ENCODE results near the gene NEURL1B. TPM values are rescaled to one million over a fixed set of nuclear protein-coding genes. Genes with fewer than 3 reads are reported as not detected.

NEURL1B gene
- polyA plus RNA-seq, 1 donor (not counting 4 experiments of a cell fraction or from before 2014, with no cell fraction given), result 0.43 TPM

DNA sequence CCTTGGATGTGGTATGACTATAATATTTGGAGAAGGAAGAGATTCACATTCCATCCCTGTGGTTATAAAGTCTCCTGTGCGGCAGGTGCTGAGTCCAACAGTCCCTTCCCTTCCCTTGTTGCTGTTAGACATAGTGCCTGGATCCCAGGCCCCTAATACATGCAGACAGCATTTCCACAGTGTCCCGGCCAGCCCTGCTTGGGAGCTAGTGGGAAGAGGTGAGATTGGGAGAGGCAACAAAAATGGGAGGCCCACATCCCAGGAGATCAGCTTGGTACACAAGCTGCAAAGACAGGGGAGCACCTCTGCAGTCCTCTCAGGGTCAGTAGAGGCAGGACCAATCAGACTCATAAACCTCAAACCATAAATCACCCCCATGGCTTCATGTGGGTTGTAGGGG, 3.3 kb upstream of the NEURL1B start:
- Histone ChIP-seq H3K79me2 (ENCODE audit: control insufficient read depth, insufficient read depth, low read length) (no peaks in the 10 kb centered on the region), H3K27ac (ENCODE audit: control insufficient read depth, insufficient read depth, low read length) (no peak overlapping the region), H3K4me3 (ENCODE audit: control insufficient read depth in 2 of 3, extremely low read depth in 1 of 3, insufficient read depth in 2 of 3, low read depth in 1 of 3, low read length in 3 of 3) (no peak overlapping the region), H3K4me2 (ENCODE audit: control insufficient read depth, extremely low read depth, insufficient read depth, low read depth, low read length) (peak overlapping the region; percentile 74), H3K9me3 (ENCODE audit: control insufficient read depth, low read depth, low read length) (no peaks in the 10 kb centered on the region), H3K9ac (ENCODE audit: control insufficient read depth, extremely low read depth, insufficient read depth, low read length) (no peak overlapping the region), H2AFZ (ENCODE audit: control insufficient read depth, low read length) (no peak overlapping the region), H3K9me1 (ENCODE audit: control insufficient read depth, extremely low read depth, insufficient read depth, low read length) (no peaks in the 10 kb centered on the region), H3K36me3 (ENCODE audit: control insufficient read depth in 2 of 2, extremely low read depth in 1 of 2, insufficient read depth in 2 of 2, low read length in 2 of 2) (no peaks in the 10 kb centered on the region), H4K20me1 (ENCODE audit: control insufficient read depth, extremely low read depth, insufficient read depth, low read length) (no peaks in the 10 kb centered on the region), H3K4me1 (ENCODE audit: control insufficient read depth, extremely low read depth, insufficient read depth, low read length) (peaks cover 18% of the 10 kb centered on the region), H3K27me3 (ENCODE audit: control insufficient read depth, extremely low read depth, insufficient read depth, low read length) (peaks cover 16% of the 10 kb centered on the region)
- no peak for FAIRE-seq
- no peak for DNase-seq (ENCODE audit: low read depth, low spot score)
- dilution Hi-C loops (cut with MboI; ENCODE audit: extremely low pct_ligation_motif_present, low sequenced_read_pairs), result no loop called here
- no peak for TF ChIP-seq EZH2 (IDR thresholded peaks at IDR 0.05; ENCODE audit: low read length)
- TF ChIP-seq, protein P1, sequence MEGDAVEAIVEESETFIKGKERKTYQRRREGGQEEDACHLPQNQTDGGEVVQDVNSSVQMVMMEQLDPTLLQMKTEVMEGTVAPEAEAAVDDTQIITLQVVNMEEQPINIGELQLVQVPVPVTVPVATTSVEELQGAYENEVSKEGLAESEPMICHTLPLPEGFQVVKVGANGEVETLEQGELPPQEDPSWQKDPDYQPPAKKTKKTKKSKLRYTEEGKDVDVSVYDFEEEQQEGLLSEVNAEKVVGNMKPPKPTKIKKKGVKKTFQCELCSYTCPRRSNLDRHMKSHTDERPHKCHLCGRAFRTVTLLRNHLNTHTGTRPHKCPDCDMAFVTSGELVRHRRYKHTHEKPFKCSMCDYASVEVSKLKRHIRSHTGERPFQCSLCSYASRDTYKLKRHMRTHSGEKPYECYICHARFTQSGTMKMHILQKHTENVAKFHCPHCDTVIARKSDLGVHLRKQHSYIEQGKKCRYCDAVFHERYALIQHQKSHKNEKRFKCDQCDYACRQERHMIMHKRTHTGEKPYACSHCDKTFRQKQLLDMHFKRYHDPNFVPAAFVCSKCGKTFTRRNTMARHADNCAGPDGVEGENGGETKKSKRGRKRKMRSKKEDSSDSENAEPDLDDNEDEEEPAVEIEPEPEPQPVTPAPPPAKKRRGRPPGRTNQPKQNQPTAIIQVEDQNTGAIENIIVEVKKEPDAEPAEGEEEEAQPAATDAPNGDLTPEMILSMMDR (optimal IDR thresholded peaks at IDR 0.05 in 1 of 3, IDR thresholded peaks at IDR 0.05 in 1 of 3, conservative IDR thresholded peaks at IDR 0.05 in 1 of 3; ENCODE audit: extremely low read depth in 1 of 3, insufficient read depth in 2 of 3, low read length in 3 of 3), result no peak

DNA sequence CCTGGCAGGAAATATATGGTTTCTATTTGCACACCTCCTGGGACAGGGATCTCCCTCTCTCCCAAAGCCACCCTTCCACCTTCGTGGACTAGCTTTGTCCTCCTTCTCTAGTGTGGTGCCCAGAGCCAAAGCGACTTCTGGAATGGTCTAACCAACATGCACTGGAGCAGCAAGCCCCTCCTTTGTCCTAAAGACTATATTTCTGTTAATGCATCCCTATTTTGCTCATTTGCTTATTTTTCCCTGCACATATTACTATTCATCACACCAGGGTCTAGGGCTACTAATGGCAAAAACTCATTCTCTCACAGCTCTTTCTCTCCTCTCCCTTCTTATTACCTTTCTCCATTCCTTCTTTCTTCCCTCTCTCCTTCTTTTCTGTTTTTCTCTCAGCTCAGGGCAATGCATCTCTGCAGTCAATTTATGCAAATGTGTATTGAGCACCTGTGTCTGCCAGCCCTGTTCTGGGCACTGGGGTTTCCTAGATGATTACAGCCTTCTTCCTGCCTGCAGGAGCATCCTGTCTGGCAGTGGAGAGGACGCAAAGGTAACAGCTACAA, 2.8 kb upstream of the NEURL1B start:
- Histone ChIP-seq H3K9ac (ENCODE audit: control insufficient read depth, extremely low read depth, insufficient read depth, low read length) (no peak overlapping the region), H3K36me3 (ENCODE audit: control insufficient read depth in 2 of 2, extremely low read depth in 1 of 2, insufficient read depth in 2 of 2, low read length in 2 of 2) (no peaks in the 10 kb centered on the region), H3K4me2 (ENCODE audit: control insufficient read depth, extremely low read depth, insufficient read depth, low read depth, low read length) (no peak overlapping the region), H3K4me1 (ENCODE audit: control insufficient read depth, extremely low read depth, insufficient read depth, low read length) (peaks cover 18% of the 10 kb centered on the region), H3K9me1 (ENCODE audit: control insufficient read depth, extremely low read depth, insufficient read depth, low read length) (no peaks in the 10 kb centered on the region), H3K27me3 (ENCODE audit: control insufficient read depth, extremely low read depth, insufficient read depth, low read length) (peaks cover 21% of the 10 kb centered on the region), H3K27ac (ENCODE audit: control insufficient read depth, insufficient read depth, low read length) (no peak overlapping the region), H3K9me3 (ENCODE audit: control insufficient read depth, low read depth, low read length) (no peaks in the 10 kb centered on the region), H2AFZ (ENCODE audit: control insufficient read depth, low read length) (no peak overlapping the region), H3K4me3 (ENCODE audit: control insufficient read depth in 2 of 3, extremely low read depth in 1 of 3, insufficient read depth in 2 of 3, low read depth in 1 of 3, low read length in 3 of 3) (no peak overlapping the region), H3K79me2 (ENCODE audit: control insufficient read depth, insufficient read depth, low read length) (no peaks in the 10 kb centered on the region), H4K20me1 (ENCODE audit: control insufficient read depth, extremely low read depth, insufficient read depth, low read length) (no peaks in the 10 kb centered on the region)
- FAIRE-seq (no peak), DNase-seq (ENCODE audit: low read depth, low spot score) (no peak)
- TF ChIP-seq, protein P1 (optimal IDR thresholded peaks at IDR 0.05 in 1 of 3, IDR thresholded peaks at IDR 0.05 in 1 of 3, conservative IDR thresholded peaks at IDR 0.05 in 1 of 3; ENCODE audit: extremely low read depth in 1 of 3, insufficient read depth in 2 of 3, low read length in 3 of 3), result no peak
- TF ChIP-seq EZH2 (IDR thresholded peaks at IDR 0.05; ENCODE audit: low read length), result no peak
- dilution Hi-C loops (cut with MboI; ENCODE audit: extremely low pct_ligation_motif_present, low sequenced_read_pairs), result no loop called here

Measured in keratinocyte (primary cell).